Keratinocyte (primary cell): ENCODE results near the gene HES2.

ENCODE experiments used
- CTCF ChIP-seq, 3 experiments: IDR thresholded peaks in 1 of 3; conservative IDR thresholded peaks in 1 of 3; optimal IDR thresholded peaks in 1 of 3; 2 replicates in 2 of 3; 3 replicates in 1 of 3; pipeline versions ENCODE3 to v1.5.1; 2011; ENCODE audit warnings: low read length in 3 of 3, mild to moderate bottlenecking in 3 of 3, moderate library complexity in 2 of 3, control low read depth in 1 of 3, inconsistent platforms in 1 of 3; ENCODE audit not compliant: insufficient read depth in 2 of 3; ENCODE audit errors: extremely low read depth in 1 of 3
- EZH2 ChIP-seq: IDR thresholded peaks from one replicate; pipeline ENCODE4 v1.6.1; 2012; ENCODE audit warnings: inconsistent platforms, mild to moderate bottlenecking, low read length, moderate library complexity

GRCh38 chr1:6424619-6425593 lies 5.2 kb upstream of the HES2 start, which contains the start of gene ESPN:
- TF ChIP-seq CTCF (optimal IDR thresholded peaks at IDR 0.05 in 1 of 3, IDR thresholded peaks at IDR 0.05 in 1 of 3, conservative IDR thresholded peaks at IDR 0.05 in 1 of 3; ENCODE audit: extremely low read depth in 1 of 3, insufficient read depth in 2 of 3, low read length in 3 of 3) (no peak), EZH2 (no peak)
